Parietal lobe (tissue), 1 donor: ENCODE measurements around the gene RIC8A. TPM values are rescaled to one million over a fixed set of nuclear protein-coding genes. Genes with fewer than 3 reads are reported as not detected.

Experiments
- total RNA-seq: library from RNA; depleted of rRNA; stranded (reverse); fragments of >200 nt; gene quantifications from one replicate; pipeline ENCODE4 v1.2.3, GENCODE V29; 2014

Gene RIC8A
- total RNA-seq = 84.5 TPM

GRCh38 chr11:207208-207862, at the start of gene RIC8A, which contains the start of gene BET1L:
TSS of gene RIC8A (plus strand) at chr11:207708. CDS start at chr11:208855, 1,147 bp downstream.
TSS of gene BET1L (minus strand) at chr11:207399. CDS start at chr11:207321, 78 bp downstream.

DNA sequence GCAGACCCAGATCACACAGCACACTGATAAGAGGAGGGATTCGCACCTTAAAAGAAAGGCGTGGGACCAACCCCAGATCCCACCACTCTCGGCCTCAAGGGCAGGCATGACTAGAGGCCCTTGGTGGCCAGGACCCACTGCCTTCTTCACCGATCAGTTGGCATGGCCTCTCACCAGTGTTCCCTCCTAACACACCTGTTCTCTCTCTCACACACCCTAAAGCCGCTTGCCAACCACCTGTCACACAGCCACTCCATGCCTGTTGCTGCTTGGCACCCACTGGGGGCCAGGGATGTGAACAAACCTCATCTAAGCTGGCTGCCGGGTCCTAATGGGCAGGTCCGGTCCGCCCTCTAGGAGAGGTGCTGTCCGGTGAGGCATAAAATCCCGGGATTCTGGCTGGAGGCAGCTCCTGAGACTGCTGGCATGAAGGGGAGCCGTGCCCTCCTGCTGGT, 14.8 kb upstream of the RIC8A start, which contains the start of gene SCGB1C1:
Gene SCGB1C1 (plus strand): TSS at position 405 of the 455 bp plus-strand sequence. CDS start 22 bp downstream, at position 427.

DNA sequence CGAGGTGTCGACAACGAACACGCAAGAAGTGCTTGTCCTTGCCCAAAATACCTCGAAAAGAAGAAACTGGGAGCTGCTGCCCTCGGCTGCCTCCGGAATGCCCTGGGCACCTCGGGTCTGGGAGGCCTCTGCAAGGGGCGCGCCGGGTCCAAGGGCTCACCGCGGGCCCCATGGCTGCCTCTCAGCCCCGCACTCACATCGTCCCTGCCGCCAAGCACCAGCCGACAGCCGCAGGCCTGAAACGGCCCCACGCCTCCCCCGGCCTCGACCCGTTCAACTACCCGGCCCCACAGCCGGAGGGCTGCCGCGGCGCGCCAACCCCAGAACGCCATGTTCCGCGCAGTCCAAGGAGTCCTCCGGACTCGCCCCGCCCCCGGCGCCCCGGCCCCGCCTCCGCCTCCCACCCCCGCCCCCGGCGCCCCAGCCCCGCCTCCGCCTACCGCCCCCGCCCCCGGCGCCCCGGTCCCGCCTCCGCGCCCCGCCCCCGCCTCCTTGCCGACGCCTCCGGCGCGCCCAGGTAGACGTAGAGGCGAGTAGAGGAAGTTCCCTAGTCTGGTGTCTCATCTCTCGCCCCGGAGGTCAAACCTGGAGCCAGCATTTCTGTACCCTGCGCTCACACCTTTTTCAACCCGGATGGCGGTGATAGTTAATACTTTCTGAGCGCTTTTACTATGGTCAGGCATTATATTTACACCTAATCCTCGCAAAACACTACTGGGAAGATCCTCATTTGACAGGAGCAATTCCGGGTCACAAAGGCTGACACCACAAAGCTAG, 28.7 kb downstream of the RIC8A start, which contains the start of gene SIRT3:
Gene SIRT3 (minus strand): TSS at position 346 of the 777 bp plus-strand sequence. CDS start 14 bp downstream, at position 332.

DNA sequence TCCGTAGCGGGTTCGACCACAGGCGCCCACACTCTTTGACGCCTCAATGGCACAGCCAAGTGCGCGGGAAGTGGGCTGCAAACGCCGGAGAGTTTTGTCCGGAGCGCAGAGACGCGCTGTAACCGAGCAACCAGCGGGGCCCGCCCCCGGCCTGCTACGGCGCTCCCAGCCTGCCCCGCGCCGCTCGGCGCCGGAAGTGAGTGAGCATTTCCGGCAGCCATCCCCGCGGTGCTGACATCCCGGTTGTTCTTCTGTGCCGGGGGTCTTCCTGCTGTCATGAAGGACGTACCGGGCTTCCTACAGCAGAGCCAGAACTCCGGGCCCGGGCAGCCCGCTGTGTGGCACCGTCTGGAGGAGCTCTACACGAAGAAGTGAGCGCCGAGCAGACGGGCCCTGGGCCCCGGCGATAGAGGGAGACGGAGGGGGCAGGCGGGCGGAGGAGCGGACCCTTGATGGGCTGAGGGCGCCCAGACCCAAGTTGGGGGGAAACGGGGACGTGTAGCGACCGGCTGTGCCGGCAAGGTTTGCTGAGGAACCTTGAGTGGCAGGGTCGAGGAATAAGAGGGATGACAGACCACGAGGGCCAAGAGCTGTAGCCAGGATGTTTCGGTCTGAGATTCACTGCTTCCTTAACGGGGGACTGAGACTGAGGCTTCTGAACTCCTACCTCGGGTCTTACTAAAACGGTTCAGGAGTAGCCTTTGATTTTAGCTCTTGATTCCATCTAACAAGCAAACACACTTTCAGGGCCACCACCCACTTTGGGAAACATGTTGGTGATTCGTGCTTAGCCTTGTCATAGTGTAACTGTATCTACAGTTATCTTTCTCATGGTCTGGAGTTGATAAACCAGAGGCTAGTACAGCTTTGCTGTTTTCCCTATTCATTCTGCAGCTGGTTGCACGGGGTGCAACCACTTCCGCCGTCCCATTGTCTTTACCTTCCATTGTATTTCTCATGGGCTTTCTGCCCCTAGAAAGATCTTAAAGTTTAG, 29.6 kb downstream of the RIC8A start, which contains the start of gene PSMD13:
Gene PSMD13 (plus strand): TSS at position 203 of the 994 bp plus-strand sequence. CDS start 74 bp downstream, at position 277.

Other genes with a start within 250 kb of the RIC8A start
- gene SCGB1C1, start 14.6 kb upstream of the RIC8A start, total RNA-seq = not detected
- gene BET1L, start 309 bp upstream of the RIC8A start, total RNA-seq = 11.9 TPM
- gene SIRT3, start 28.6 kb downstream of the RIC8A start, total RNA-seq = 23.8 TPM
- gene PSMD13, start 29.3 kb downstream of the RIC8A start, total RNA-seq = 68.9 TPM
- not detected for gene NLRP6, start 70.7 kb downstream of the RIC8A start, total RNA-seq
- gene PGGHG, start 81.4 kb downstream of the RIC8A start, total RNA-seq = 2.2 TPM
- not detected for gene IFITM5, start 91.8 kb downstream of the RIC8A start, total RNA-seq
- gene IFITM2, start 100.1 kb downstream of the RIC8A start, total RNA-seq = 3.1 TPM
- 1.3 TPM for gene IFITM1, start 106.3 kb downstream of the RIC8A start, total RNA-seq
- 4.1 TPM for gene IFITM3, start 113.2 kb downstream of the RIC8A start, total RNA-seq
- 163 TPM for gene B4GALNT4, start 161.8 kb downstream of the RIC8A start, total RNA-seq
- gene PKP3, start 186.5 kb downstream of the RIC8A start, total RNA-seq = not detected
- gene SIGIRR, start 207.3 kb downstream of the RIC8A start, total RNA-seq = 6.6 TPM
- gene ANO9, start 234.3 kb downstream of the RIC8A start, total RNA-seq = not detected
- 46.3 TPM for gene PTDSS2, start 242.6 kb downstream of the RIC8A start, total RNA-seq